HG02884 (cell line): ENCODE results near the gene PTPRE.

ENCODE experiments used
- ATAC-seq: cut with Tn5 transposase; IDR thresholded peaks from one replicate; pipeline ENCODE4 v1.9.1; 2021; ENCODE audit warnings: mild to moderate bottlenecking, moderate library complexity; ENCODE audit not compliant: unreplicated experiment

PTPRE gene

GRCh38 chr10:127882801-127883459 lies 24.0 kb upstream of the PTPRE start:
- ATAC-seq = no peak

DNA sequence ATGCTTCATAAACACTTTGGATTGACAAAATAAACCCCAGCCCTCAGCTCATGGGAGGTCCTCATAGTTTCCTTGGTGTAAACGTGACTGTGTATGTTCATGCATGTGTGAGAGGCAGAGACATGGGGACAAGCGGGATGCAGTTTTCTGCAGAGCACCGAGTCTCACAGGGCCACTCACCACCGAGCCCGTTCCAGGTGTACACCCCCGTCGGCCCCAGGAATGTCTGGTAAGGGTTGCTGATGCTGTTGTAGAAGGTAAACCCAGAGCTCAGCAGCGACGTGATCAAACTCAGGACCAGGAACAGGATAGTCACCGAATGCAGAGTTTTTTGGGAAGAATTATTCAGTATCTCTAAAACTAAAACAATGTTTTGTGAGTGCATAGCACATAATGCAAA lies 23.4 kb upstream of the PTPRE start:
- ATAC-seq = no peak

DNA sequence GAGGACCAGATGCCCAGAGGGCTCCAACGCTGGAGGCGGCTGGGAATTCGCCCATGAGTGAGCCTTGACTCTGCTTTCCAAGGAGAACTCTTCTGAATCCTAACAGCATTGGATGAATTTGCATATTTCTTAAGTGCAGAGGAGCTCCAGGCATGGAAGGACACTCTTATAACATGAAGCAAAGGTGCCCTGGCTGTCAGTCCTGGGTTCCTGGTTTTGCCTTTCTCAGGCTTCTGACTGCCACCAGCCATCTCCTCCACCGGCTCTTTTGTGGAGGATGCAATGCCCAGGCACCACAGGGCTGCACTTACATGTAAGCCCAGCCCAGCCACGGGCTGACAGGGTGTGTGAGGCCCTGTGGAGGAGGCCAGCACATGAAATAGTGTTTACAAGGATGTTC lies 22.4 kb upstream of the PTPRE start:
- no peak for ATAC-seq

DNA sequence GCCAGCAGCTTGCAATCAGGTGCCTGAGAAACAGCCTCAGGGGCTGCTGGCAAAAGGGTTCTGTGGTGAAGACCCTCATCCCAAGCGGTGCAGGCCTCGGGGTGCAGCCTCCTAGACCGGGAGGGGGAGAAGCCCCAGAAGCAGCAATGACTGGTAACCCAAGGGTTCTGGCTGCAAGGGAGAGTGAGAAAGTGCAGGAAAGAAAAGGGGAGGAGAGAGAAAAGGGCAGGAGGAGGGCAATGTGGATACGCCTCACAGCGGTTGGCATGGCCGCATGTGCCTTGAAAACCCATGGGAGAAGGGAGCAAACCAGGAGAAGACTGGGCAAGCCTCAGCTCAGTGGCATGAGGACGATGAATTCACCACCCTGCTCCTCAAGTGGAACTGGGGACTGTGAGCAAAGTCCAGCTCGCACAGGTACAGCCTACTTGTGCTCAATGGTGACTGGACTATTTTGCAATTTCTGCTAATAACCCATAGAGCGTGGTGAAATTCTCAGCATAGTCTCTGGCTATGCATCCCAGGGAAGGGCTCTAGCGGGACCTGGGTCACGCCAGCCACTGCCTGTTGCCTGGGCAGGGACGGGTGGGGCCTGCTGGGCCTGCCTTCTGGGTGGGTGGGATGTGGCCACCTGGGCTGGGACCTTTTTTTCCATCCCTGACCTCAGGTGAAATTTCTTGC lies 20.4 kb upstream of the PTPRE start:
- ATAC-seq = no peak

DNA sequence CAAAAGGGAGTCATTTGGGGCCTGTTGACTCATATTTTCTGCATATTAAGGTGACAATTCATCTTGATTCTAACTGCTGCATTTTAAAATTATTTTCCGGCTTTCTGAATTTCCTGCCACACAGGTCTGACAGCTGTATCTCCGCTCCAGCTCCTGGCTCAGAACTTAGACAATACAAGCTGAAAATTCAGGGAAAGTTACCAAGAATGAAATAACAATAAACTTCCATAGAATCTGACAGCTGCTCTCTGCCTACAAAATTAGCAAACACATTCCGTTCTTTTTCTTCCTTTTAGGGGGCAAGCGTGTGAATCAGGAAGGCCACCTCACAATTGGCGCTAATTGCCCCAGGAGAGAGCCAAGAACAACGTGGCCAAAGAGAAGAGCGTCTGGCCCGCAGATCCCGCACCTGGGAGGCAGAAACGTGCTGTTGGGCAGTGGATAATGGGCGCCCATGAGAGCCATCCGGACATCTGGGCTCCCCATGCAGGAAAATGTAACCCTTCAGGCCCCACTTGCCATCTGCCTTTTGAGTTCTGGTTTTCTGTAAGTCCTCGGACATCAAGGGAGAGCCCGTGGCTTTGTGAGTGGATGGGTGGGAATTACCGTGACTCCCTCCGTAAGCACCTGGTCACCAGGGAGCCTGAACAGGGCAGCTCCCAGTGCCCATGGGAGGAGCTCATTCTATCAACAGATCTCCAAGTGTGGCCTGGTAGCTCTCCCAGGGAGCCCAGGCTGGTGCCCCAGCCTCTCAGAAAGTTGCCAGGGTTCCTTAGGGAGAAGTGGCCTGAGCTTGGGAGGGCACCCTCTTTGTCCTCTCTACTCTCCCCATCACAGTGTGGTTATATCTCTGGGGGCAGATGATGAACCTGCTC lies 19.1 kb upstream of the PTPRE start:
- no peak for ATAC-seq

DNA sequence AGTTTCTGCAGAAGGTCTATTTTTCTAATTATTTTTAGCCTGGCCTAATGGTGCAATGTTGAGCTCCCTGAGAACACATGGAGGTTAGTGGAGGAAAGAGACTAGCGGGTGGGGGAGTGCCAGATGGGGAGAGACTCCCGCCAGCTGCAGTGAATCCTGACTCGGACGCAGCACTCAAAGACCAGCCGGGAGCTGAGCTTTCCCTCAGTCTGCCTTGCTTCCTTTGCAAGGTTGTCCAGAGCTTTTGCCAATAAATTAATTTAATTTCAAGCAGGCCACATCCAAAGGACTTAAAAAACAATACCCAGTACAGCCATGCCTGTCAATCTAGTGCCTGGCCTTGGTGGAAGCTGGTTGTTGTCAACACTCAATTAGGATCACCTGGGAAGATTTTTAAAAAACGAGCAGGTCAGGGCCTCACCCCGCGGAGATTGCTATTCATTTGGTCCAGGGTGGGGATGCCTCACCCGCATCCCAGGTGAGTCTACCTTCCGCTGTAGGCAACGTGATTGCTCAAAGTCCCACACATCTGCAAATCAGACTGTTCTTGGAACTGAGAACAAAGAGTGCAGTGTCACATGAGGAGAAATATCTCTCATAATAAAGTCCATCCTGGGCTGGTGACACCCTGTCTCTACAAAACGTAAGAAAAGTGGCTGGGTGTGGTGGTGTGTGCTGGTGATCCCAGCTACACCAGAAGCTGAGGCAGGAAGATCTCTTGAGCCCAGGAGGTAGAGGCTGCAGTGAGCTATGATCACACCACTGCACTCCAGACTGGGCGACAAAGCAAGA lies 18.2 kb upstream of the PTPRE start:
- ATAC-seq = no peak

DNA sequence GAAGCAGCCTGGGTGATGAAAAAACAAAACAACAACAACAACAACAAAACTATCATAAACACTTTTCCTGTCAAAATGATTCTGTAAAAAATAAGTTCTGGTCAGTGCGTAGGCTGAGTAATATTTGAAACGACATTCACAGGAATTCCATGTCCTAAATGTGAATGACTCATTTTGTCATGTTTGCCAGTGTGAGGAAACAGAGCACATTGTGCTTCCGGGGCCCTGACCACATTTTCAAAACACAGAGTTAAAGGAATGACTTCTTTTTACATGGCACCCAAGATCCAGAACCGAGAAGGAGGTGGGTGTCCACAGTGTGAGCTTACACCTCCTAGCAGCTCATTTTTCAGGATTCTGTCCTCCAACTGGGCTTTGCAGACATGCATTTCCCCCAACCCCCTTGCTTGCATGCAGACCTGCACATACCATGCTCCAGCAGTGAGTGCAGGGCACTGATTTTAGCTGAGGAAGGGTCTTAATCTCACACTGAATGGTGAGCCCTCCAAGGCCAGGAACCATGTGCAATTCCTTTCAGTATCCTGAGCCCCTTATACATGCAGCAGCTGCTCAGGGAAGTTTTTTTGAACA lies 17.2 kb upstream of the PTPRE start:
- ATAC-seq = no peak

- no peak for ATAC-seq
Measured at GRCh38 chr10:127890216-127890615, 16.7 kb upstream of the PTPRE start.

DNA sequence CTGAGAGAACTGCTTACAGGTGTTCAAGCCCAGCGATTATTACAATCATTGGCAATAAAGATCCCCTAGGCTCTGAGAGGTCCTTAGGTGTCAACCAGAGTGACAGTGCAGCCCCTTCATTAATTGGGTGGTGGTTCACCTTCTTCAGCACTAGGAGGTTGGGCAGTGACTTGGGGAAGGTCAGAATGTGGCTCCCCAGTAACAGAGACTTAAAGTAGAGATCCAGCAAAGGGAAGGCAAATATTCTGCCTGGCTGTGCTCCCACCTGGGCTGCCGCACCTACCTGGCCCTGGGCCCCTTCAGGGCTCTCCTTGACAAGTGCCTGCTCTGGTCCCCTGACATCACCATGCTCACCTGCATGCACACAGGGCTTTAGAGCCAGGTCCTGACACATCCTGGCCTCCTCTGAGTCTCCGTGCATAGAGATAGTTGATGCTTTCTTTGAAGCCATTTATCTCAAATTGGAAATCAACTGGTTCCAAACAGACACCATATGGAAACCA lies 16.0 kb upstream of the PTPRE start:
- no peak for ATAC-seq

- no peak for ATAC-seq
Measured at GRCh38 chr10:127892743-127893142, 14.2 kb upstream of the PTPRE start, which contains the start of gene CLRN3. Gene CLRN3 (minus strand): TSS chr10:127892941. CDS start chr10:127892784, 157 bp downstream.

DNA sequence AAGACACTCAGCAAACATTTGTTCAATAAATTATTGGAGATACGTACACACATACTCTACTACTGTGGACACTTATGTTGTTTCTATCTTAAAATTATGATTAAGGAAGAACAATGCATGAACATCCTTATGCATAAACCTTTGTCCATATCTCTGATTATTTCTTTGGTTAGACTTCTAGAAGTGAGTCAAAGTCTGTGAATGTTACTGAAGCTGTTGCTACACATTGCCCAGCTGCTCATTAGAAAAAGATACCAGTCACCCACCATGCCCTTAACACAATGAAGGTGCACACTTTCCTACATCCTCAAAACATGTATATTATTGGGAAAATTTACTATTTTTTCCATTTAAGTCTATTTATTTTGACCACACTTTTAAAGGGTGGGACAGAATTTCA lies 12.8 kb upstream of the PTPRE start:
- no peak for ATAC-seq

- no peak for ATAC-seq
Measured at GRCh38 chr10:127896590-127896989, 10.3 kb upstream of the PTPRE start.

- no peak for ATAC-seq
Measured at GRCh38 chr10:127897177-127897576, 9.7 kb upstream of the PTPRE start.

GRCh38 chr10:127899766-127900387 lies 7.0 kb upstream of the PTPRE start:
- no peak for ATAC-seq

- ATAC-seq = no peak
Measured at GRCh38 chr10:127903789-127904188, 3.1 kb upstream of the PTPRE start.

DNA sequence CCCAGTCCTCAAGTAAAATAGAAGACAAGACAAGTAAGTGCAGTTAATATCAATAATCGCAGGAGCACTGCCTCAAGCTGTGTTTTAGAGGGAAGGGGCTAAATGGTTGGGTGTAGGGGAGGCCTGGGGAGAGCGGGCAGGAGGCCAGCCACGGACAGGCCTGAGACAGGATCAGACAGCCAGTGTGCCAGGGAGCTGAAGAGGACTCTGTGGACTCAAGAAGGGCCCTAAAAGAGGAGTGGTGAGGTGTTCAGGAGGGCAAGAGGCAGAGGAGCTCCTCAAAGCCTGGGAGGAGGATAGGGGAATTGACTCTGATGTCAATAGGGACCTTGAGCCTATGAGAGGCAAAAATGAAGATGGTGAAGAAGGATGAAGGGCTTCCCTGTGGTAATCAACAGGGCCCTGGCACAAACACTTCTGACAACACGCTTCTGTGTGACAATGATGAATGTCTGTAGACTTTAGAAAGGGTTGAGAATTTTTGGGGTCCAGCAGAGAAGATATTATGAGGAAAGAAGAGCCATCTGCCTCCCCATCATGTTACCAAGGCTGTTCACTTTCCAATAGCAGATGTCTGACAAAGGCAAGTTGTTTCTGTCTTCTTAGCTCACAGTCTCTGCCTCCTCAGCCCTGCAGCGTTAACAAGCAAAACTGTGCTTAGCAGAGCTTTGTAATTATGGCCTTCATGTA lies 2.4 kb upstream of the PTPRE start:
- ATAC-seq = no peak

- ATAC-seq = no peak
Measured at GRCh38 chr10:127905001-127905847, 1.7 kb upstream of the PTPRE start.

- no peak for ATAC-seq
Measured at GRCh38 chr10:127905848-127906261, 1.0 kb upstream of the PTPRE start.
